ENCODE data around the gene SERPINA12. TPM values are rescaled to one million over a fixed set of nuclear protein-coding genes. Genes with fewer than 3 reads are reported as not detected.

The SERPINA12 gene
- total and polyA plus RNA-seq, 10 of the 15 experiments (the other 5 are each of a cell fraction or from before 2014, with no cell fraction given) = not detected

DNA sequence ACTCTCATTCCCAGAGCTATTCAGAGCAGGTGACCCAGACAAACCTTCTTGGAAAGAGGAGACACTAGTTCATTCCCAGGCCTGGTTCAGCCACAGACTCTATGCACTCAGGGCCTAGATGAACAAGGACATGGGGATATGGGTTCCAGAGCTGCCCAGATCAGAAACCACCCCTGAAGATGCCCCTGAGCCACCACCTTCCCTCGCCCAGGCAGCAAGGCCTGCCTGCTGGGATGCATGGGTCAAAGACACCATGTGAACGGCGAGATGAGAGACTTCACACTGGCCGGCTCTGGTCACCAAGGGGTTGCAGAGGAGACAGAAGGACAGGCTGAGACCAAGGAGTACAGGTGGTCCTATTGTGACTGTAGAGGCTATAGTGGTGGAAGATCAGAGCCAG lies 4.1 kb downstream of the SERPINA12 start (continued):
- no peak for TF ChIP-seq PRDM15 (CRISPR knock-in tag; IDR thresholded peaks at IDR 0.05)
- TF ChIP-seq GATAD2B (conservative IDR thresholded peaks at IDR 0.05; ENCODE audit: low read depth) = no peak
- no peak for TF ChIP-seq CEBPB (IDR thresholded peaks at IDR 0.05; ENCODE audit: borderline replicate concordance in 1 of 2, low read depth in 2 of 2, low read length in 2 of 2)
- no peak for TF ChIP-seq MXI1 (IDR thresholded peaks at IDR 0.05; ENCODE audit: low read depth, low read length)
- no peak for TF ChIP-seq SMAD1 (IDR thresholded peaks at IDR 0.05; ENCODE audit: low read depth, partially characterized antibody)
- no peak for TF ChIP-seq E2F8 (IDR thresholded peaks at IDR 0.05; ENCODE audit: low read depth, partially characterized antibody)
- TF ChIP-seq, protein P1, sequence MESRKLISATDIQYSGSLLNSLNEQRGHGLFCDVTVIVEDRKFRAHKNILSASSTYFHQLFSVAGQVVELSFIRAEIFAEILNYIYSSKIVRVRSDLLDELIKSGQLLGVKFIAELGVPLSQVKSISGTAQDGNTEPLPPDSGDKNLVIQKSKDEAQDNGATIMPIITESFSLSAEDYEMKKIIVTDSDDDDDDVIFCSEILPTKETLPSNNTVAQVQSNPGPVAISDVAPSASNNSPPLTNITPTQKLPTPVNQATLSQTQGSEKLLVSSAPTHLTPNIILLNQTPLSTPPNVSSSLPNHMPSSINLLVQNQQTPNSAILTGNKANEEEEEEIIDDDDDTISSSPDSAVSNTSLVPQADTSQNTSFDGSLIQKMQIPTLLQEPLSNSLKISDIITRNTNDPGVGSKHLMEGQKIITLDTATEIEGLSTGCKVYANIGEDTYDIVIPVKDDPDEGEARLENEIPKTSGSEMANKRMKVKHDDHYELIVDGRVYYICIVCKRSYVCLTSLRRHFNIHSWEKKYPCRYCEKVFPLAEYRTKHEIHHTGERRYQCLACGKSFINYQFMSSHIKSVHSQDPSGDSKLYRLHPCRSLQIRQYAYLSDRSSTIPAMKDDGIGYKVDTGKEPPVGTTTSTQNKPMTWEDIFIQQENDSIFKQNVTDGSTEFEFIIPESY (IDR thresholded peaks at IDR 0.05) = no peak

Data from GM12878 (cell line).